K562 (cell line): ENCODE measurements around the gene ZNF180. TPM values are rescaled to one million over a fixed set of nuclear protein-coding genes. Genes with fewer than 3 reads are reported as not detected.

Experiments
- ATAC-seq: fragments of 200-7000 bp; cut with Tn5 transposase; 3 replicates; pipeline ENCODE4 v1.9.1; 2020; ENCODE audit warnings: moderate library complexity
- BruUV-seq: library from RNA; stranded (reverse); fragments of 400-500 nt; replicated peaks from 2 replicates; lab custom pipeline; 2021; lab: Mats Ljungman, UMichigan
- CTCF ChIA-PET: fragments of 300-600 bp; formaldehyde crosslinking; extraction: SDS; loops from one replicate; lab custom pipeline; 2021; ENCODE audit warnings: low intra/inter-chr PET ratio; lab: Yijun Ruan, JAX
- POLR2A ChIA-PET: fragments of 300-600, 350-650 bp; sonication (Branson Sonifier 250); formaldehyde crosslinking; extraction: SDS; loops from one replicate; lab custom pipeline; 2021; ENCODE audit warnings: antibody characterized with exemption, inconsistent platforms; lab: Yijun Ruan, JAX
- DNase-seq, 4 experiments: peaks; one replicate each; pipeline versions ENCODE4 v3.0.0 to v3.0.0-alpha.2; 2011 to 2018; ENCODE audit warnings: low spot score in 3 of 4, mixed read lengths in 3 of 4; ENCODE audit errors: extremely low read depth in 1 of 4
- FAIRE-seq: peaks from 2 replicates; lab custom pipeline; 2011; peaks lifted over from hg19 to GRCh38; lab: Jason Lieb, UNC
- H2AFZ ChIP-seq: 2 replicates; pipeline ENCODE4 v1.6.0; 2011; ENCODE audit warnings: low read depth, low read length, control low read depth, inconsistent platforms
- H3K27ac ChIP-seq: fragments of 200-600 bp; 3 replicates; pipeline ENCODE4 v1.8.0; 2011; ENCODE audit warnings: low read depth, mild to moderate bottlenecking, control low read depth, inconsistent platforms, low read length, moderate library complexity, mixed read lengths; ENCODE audit errors: extremely low read depth
- H3K27me3 ChIP-seq, 2 experiments: fragments of 300-600 bp in 1 of 2; 2 replicates in 1 of 2; 3 replicates in 1 of 2; pipeline versions ENCODE4 v1.6.0 to v1.8.0; 2011; ENCODE audit warnings: inconsistent platforms in 2 of 2, low read length in 2 of 2, mild to moderate bottlenecking in 1 of 2, mixed read lengths in 1 of 2, moderate library complexity in 1 of 2; ENCODE audit not compliant: control insufficient read depth in 2 of 2, insufficient read depth in 2 of 2
- H3K36me3 ChIP-seq: fragments of 300-600 bp; 3 replicates; pipeline ENCODE4 v1.8.0; 2011; ENCODE audit warnings: mild to moderate bottlenecking, low read length, inconsistent platforms; ENCODE audit not compliant: control insufficient read depth, insufficient read depth
- H3K4me1 ChIP-seq, 2 experiments: fragments of 200-600 bp in 1 of 2; replicated peaks in 1 of 2; 2 replicates in 1 of 2; 3 replicates in 1 of 2; pipeline versions ENCODE4 v1.5.1 to v1.8.0; 2011; ENCODE audit warnings: inconsistent platforms in 2 of 2, low read length in 2 of 2, mild to moderate bottlenecking in 1 of 2, mixed read lengths in 1 of 2, moderate library complexity in 1 of 2; ENCODE audit not compliant: control insufficient read depth in 2 of 2, insufficient read depth in 2 of 2
- H3K4me2 ChIP-seq: 2 replicates; pipeline ENCODE4 v1.6.1; 2011; ENCODE audit warnings: low read length, control low read depth, inconsistent platforms, mixed read lengths; ENCODE audit not compliant: insufficient read depth
- H3K4me3 ChIP-seq: fragments of 200-600 bp; sonication (generic), shearing (Covaris generic); 2 replicates; pipeline ENCODE4 v1.5.1; 2016; ENCODE audit warnings: control low read depth, inconsistent platforms
- H3K79me2 ChIP-seq: fragments of 200-600 bp; 3 replicates; pipeline ENCODE4 v1.8.0; 2011; ENCODE audit warnings: low read length, inconsistent platforms; ENCODE audit not compliant: control insufficient read depth, insufficient read depth
- H3K9ac ChIP-seq, 2 experiments: 2 replicates each; pipeline versions ENCODE4 v1.6.0 to v1.6.1; 2011; ENCODE audit warnings: low read depth in 2 of 2, low read length in 2 of 2, control low read depth in 1 of 2, inconsistent platforms in 1 of 2, mild to moderate bottlenecking in 1 of 2, mixed read lengths in 1 of 2; ENCODE audit not compliant: insufficient read depth in 1 of 2
- H3K9me1 ChIP-seq: one replicate; pipeline ENCODE4 v1.6.0; 2011; ENCODE audit warnings: inconsistent platforms, mild to moderate bottlenecking, low read length, moderate library complexity; ENCODE audit not compliant: control insufficient read depth, insufficient read depth
- H3K9me3 ChIP-seq: replicated peaks from 2 replicates; pipeline ENCODE4 v1.5.1; 2011; ENCODE audit warnings: low read depth, low read length, inconsistent platforms; ENCODE audit not compliant: control insufficient read depth, insufficient read depth
- H4K20me1 ChIP-seq: replicated peaks from 2 replicates; pipeline ENCODE4 v1.6.1; 2011; ENCODE audit warnings: low read length, inconsistent platforms, mixed read lengths; ENCODE audit not compliant: control insufficient read depth, insufficient read depth
- BCOR ChIP-seq: fragments of 450-650 bp; IDR thresholded peaks from 2 replicates; pipeline ENCODE4 v1.6.1; 2016
- BRD4 ChIP-seq: fragments of 200-600 bp; sonication (generic); IDR thresholded peaks from 2 replicates; pipeline ENCODE4 v1.6.1; 2017; ENCODE audit warnings: inconsistent platforms
- CHD7 ChIP-seq: fragments of 200-600 bp; sonication (generic); IDR thresholded peaks from one replicate; pipeline ENCODE4 v1.6.1; 2012; ENCODE audit warnings: mild to moderate bottlenecking, low read depth, low read length, inconsistent platforms
- HDAC1 ChIP-seq, 2 experiments: fragments of 450-650 bp; IDR thresholded peaks; 2 replicates each; pipeline ENCODE4 v1.6.1; 2016 to 2017; ENCODE audit warnings: inconsistent platforms in 1 of 2, mild to moderate bottlenecking in 1 of 2, moderate library complexity in 1 of 2
- HES1 ChIP-seq: fragments of 450-650 bp; IDR thresholded peaks from 2 replicates; pipeline ENCODE4 v1.6.1; 2016; ENCODE audit warnings: low read depth, mild to moderate bottlenecking, moderate library complexity
- NR3C1 ChIP-seq: sonication (generic); formaldehyde crosslinking; IDR thresholded peaks from 2 replicates; pipeline ENCODE4 v1.8.1; 2022; ENCODE audit warnings: missing genetic modification reagents
- RBM25 ChIP-seq: fragments of 200-400 bp; formaldehyde crosslinking; IDR thresholded peaks from 2 replicates; pipeline ENCODE4 v1.6.1; 2018; ENCODE audit warnings: low read length, low read depth, moderate library complexity; ENCODE audit not compliant: severe bottlenecking
- SREBF2 ChIP-seq: sonication (generic); formaldehyde crosslinking; IDR thresholded peaks from 2 replicates; pipeline ENCODE4 v1.4.0; 2020; ENCODE audit warnings: mild to moderate bottlenecking, missing genetic modification reagents
- ZEB2 ChIP-seq: fragments of 450-650 bp; IDR thresholded peaks from 2 replicates; pipeline ENCODE4 v1.6.1; 2016
- ZFP30 ChIP-seq: fragments of 250-450 bp; sonication (Bioruptor Pico); IDR thresholded peaks from 2 replicates; pipeline ENCODE4 v1.8.0; 2022; ENCODE audit warnings: moderate library complexity, mild to moderate bottlenecking, inconsistent platforms, borderline replicate concordance
- ZFP36 ChIP-seq: fragments of 150-350 bp; IDR thresholded peaks from 2 replicates; pipeline ENCODE4 v1.6.1; 2018; ENCODE audit warnings: low read length, low read depth; ENCODE audit not compliant: partially characterized antibody
- ZKSCAN8 ChIP-seq: fragments of 200-800 bp; sonication (Bioruptor generic); IDR thresholded peaks from 2 replicates; pipeline ENCODE4 v1.6.1; 2016; ENCODE audit warnings: missing genetic modification characterization, missing compliant biosample characterization
- ZNF282 ChIP-seq: sonication (generic); formaldehyde crosslinking; IDR thresholded peaks from 2 replicates; pipeline ENCODE4 v1.8.1; 2023; ENCODE audit warnings: missing genetic modification reagents
- WGBS: fragments of 100-300 bp; shearing (Covaris generic); methylation state at CpG from one replicate; pipeline ENCODE4 v1.1.6; 2016; ENCODE audit warnings: low coverage, mixed read lengths; ENCODE audit not compliant: insufficient coverage; ENCODE audit errors: missing lambda C conversion rate; 5-methylcytosine and 5-hydroxymethylcytosine counted together
- in situ Hi-C: fragments of 300-500 bp; cut with MboI; formaldehyde crosslinking; loops from 4 replicates; pipeline ENCODE4 v1.15.0; 2018; ENCODE audit warnings: inconsistent platforms, mixed read lengths
- intact Hi-C: fragments of 100-400 bp; cut with micrococcal nuclease; formaldehyde crosslinking; loops from 2 replicates; pipeline ENCODE4 v1.14.2; 2022
- polyA plus RNA-seq, 8 experiments: library from polyadenylated mRNA; depleted of rRNA in 4 of 8; stranded (reverse) in 5 of 8; unstranded in 3 of 8; fragments of >200 nt; fragmentation: Nextera tagmentation in 2 of 8; fragmentation: Illumina TruSeq in 1 of 8; extraction: Ambion mirVana in 2 of 8; extraction: Trizol in 1 of 8; gene quantifications; 2 replicates each; pipeline versions ENCODE4 v1.2.1 to v1.2.3, GENCODE V29; 2011 to 2014; ENCODE audit warnings: inconsistent platforms in 1 of 8, missing spikeins in 1 of 8
- total RNA-seq, 7 experiments: library from RNA; depleted of rRNA in 6 of 7; stranded (reverse); fragments of >200 nt in 6 of 7; fragmentation: Illumina TruSeq in 2 of 7; extraction: Trizol in 2 of 7; gene quantifications; 2 replicates each; pipeline versions ENCODE4 v1.2.1 to v1.2.3, GENCODE V29; 2011 to 2021; ENCODE audit warnings: low replicate concordance in 1 of 7

Gene ZNF180
- total and polyA plus RNA-seq, 9 of the 15 experiments (the other 6 are each of a cell fraction or from before 2014, with no cell fraction given), result 1.8 to 8.7 (median 5.9) TPM

GRCh38 chr19:44515907-44516306 is 15.6 kb upstream of the ZNF180 start:
- no peak for ATAC-seq
- no peaks in the 10 kb centered on the region for H4K20me1 ChIP-seq
- ChIA-PET CTCF (no interaction called here), POLR2A (interaction anchor here (0.7 to 1.1 kb wide), 3 partner anchors 9 to 14 kb away, joined by 3 read pairs; no protein-coding TSS in a partner anchor)
- in situ Hi-C loops, result no loop called here
- no peak for DNase-seq
- intact Hi-C loops, result no loop called here
- H3K4me1 ChIP-seq, result no peaks in the 10 kb centered on the region
- no peaks in the 10 kb centered on the region for H3K79me2 ChIP-seq
- no peak overlapping the region for H3K9ac ChIP-seq
- no peak overlapping the region for H3K27ac ChIP-seq
- no peaks in the 10 kb centered on the region for H3K36me3 ChIP-seq
- H2AFZ ChIP-seq, result no peak overlapping the region
- BruUV-seq, result no TSS peak
- H3K4me2 ChIP-seq, result no peak overlapping the region
- H3K27me3 ChIP-seq, result peaks cover 2 to 24% of the 10 kb centered on the region in 2 experiments; a peak in 2 of 5 replicates
- WGBS, result 0% methylated on average over 1 of the region's 1 CpG
- no peaks in the 10 kb centered on the region for H3K9me1 ChIP-seq
- FAIRE-seq, result no peak
- no peaks in the 10 kb centered on the region; the same call in 1 of the 2 replicates for H3K9me3 ChIP-seq
- no peak overlapping the region for H3K4me3 ChIP-seq
- no peak for TF ChIP-seq NR3C1 (CRISPR knock-in tag)
- no peak for TF ChIP-seq SREBF2
- TF ChIP-seq CHD7, result no peak
- TF ChIP-seq ZKSCAN8 (CRISPR knock-in tag), result no peak
- peak; percentile 92 for TF ChIP-seq BCOR
- no peak for TF ChIP-seq ZNF282 (CRISPR knock-in tag)
- TF ChIP-seq ZFP36, result peak; percentile 47
- TF ChIP-seq RBM25, result peak; percentile 92
- no peak for TF ChIP-seq ZFP30 (CRISPR knock-in tag)
- TF ChIP-seq BRD4, result no peak
- no peak for TF ChIP-seq HDAC1 (IDR thresholded peaks at IDR 0.05)
- TF ChIP-seq ZEB2, result no peak
- no peak for TF ChIP-seq HES1
